Measurements from ENCODE around the gene KAZN.

The KAZN gene

DNA sequence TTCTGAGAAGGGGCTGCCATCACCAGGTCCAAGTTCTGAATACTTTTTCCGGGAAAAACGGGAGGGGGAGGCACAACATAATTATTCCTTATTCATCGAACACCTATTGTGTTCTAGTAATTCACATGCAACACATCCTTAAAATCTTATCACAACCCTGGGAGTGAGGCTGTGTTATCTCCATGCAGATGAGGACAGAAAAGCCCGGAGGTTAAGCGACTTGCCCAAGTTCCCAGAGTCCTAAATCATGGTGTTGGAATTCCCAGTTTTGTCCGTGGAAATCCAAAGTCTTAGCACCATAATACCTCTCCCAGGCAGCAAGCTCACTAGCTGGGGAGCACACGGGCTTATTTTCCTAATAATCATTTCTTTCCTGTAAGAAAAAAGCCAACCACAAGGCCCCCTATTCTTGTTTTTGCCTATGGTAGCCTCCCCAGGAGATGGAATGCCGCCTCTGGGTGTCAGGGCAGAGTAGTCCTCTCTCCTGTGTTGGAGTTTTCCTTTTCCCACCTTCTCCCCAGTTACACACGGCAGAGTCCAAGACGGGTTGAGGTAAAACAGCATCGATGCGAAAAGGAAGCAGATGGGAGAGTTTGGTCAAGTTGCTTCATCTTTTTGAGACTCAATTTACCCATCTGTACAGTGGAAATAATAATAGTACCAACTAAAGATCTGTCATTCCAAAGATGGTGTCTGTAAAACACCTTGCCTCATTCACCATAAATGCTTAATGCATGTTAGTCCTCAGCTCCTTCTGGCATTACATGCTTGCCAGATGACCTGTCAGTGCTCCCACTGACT, 327.1 kb downstream of the KAZN start:
- DNase-seq (ENCODE audit: insufficient read length, low spot score) (no peak), FAIRE-seq (no peak)
- no peak for TF ChIP-seq POLR2A (IDR thresholded peaks at IDR 0.05; ENCODE audit: low read depth, low read length)

DNA sequence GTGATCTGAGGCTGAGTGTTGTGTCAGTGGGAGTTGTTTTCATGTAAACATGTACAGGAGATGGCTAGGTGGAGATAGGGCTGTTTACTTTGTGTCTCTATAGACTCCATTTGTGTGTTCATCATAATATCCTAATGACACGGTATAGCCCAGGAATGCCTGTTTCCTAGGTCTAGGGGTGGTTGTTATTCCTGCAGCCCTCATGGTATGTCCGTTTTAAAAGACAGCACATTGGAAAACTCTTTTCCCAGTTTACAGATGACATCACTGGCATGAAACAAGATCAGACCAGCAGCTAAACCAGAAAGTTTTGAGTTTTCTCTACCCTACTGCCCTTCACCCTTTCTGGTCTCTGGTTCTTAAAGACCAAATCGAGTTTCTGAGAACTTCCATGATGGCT, 327.7 kb downstream of the KAZN start:
- DNase-seq (ENCODE audit: insufficient read length, low spot score), result no peak
- no peak for FAIRE-seq
- TF ChIP-seq POLR2A (IDR thresholded peaks at IDR 0.05; ENCODE audit: low read depth, low read length), result no peak

DNA sequence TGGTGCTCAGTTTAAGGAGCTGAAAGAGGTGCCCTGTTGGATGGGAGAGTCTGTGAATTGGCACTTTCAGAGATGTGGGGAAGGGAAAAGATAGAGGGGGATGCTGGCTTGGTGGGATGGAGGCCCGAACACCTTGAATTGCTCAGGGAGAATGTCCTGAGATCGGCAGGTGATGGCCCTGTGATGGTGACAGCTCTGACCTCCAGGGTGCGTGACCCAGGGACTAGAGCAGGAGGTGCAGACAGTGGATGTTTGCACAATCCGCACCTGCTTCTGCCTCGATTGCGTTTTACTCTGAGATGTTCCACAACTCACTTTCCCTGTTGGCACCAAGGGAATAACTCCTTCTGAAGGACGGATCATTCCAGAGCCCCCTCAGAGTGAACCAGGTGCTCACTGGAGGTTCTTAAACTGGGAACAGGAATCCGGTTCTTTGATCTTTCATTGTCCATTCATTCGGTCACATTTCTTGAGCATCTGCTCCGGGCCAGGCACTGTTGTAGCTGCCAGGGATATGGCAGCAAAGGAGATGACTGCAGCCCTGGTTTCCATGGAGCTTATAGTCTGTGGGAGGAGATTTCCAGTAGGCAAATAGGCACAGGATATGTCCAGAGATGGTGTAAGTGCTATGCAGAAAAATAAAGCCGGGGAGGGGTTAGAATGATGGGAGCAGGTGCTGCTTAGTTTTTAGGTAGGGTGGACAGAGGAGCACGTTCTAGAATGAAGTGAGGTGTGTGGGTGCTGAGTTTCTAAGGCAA, 328.5 kb downstream of the KAZN start:
- DNase-seq (ENCODE audit: insufficient read length, low spot score), result no peak
- no peak for TF ChIP-seq POLR2A (IDR thresholded peaks at IDR 0.05; ENCODE audit: low read depth, low read length)
- FAIRE-seq, result no peak

DNA sequence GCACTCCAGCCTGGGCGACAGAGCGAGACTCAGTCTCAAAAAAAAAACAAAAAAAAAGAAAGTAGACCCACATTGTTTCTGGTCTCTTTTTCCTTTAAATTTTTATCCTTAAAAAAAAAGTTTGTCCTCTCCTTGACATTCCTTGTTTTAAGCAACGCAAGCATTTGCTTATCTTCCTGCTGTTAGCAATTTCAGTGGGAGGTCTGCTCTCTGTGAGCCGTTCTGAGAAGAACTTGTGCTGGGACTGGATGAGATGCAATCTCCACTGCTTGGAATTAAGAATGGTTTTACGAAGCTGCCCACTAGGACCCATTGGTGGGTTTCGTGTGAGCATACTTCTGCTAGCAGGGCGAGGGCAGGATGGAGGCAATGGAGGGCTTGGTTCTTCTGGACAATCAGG, 329.9 kb downstream of the KAZN start:
- no peak for TF ChIP-seq POLR2A (IDR thresholded peaks at IDR 0.05; ENCODE audit: low read depth, low read length)
- DNase-seq (ENCODE audit: insufficient read length, low spot score) (no peak), FAIRE-seq (no peak)

DNA sequence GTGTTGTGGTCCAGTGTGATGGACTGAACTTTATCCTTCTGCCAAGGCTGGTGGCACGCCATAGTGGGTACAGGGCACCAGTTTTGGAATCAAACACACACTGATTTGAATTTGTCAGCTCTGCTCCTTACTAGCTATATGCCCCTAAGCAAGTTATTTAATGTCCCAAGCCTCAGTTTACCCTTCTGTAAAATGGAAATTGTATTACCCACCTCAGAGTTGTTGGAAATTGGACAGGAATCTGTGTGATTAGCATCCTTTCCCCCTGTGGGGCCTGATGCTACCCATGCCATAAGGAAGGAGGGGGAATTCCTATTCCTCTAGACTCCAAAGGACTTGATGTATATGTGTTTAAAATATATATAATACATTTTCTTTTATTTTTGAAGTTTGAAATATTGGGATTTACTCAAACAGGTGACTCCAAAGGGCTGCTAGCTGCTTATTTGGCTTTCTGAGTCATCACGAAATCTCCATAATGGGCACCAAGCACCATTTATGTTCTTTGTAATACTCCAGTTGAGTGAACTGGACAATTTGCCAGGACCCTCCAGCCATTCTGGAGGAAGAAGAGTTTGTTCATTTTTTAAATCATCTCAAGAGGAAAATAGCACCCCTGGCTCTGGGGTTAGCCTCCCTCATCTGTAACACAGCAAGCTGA, 330.5 kb downstream of the KAZN start:
- no peak for TF ChIP-seq POLR2A (IDR thresholded peaks at IDR 0.05; ENCODE audit: low read depth, low read length)
- no peak for DNase-seq (ENCODE audit: insufficient read length, low spot score)
- FAIRE-seq, result no peak

DNA sequence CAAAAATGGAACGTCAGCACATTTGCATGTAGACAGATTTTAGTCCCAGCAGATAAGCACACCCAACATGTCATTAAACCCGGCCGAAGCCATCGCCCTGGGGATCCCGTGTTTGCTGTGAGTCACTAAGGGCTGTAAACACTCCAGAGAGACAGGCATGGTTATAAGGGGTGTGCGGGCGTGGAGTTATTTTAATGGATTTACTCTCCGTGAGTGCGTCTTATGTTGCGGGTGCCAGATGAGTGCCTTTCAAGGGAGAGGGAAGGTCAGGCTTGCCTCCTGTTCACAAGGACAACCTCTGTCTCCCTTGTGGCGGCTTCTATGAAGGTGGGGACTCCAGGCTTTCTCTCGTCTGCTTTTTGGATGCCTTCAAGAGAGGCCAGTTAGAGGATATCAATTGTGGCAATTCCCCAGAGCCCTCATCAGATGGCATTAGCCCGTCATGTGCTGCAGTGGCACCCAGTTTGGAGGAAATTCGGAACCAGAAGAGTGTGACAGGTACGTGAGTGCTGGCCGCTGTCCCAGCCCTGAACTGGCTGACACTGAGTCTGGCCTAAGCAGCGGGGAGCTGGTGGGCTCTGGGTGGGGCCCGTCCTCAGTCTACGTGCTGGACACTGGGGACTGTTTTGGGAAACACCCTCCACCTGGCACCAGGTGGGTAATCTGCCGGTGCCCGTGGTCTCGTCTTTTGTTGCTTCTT, 331.2 kb downstream of the KAZN start:
- no peak for TF ChIP-seq POLR2A (IDR thresholded peaks at IDR 0.05; ENCODE audit: low read depth, low read length)
- DNase-seq (ENCODE audit: insufficient read length, low spot score) (no peak), FAIRE-seq (no peak)

DNA sequence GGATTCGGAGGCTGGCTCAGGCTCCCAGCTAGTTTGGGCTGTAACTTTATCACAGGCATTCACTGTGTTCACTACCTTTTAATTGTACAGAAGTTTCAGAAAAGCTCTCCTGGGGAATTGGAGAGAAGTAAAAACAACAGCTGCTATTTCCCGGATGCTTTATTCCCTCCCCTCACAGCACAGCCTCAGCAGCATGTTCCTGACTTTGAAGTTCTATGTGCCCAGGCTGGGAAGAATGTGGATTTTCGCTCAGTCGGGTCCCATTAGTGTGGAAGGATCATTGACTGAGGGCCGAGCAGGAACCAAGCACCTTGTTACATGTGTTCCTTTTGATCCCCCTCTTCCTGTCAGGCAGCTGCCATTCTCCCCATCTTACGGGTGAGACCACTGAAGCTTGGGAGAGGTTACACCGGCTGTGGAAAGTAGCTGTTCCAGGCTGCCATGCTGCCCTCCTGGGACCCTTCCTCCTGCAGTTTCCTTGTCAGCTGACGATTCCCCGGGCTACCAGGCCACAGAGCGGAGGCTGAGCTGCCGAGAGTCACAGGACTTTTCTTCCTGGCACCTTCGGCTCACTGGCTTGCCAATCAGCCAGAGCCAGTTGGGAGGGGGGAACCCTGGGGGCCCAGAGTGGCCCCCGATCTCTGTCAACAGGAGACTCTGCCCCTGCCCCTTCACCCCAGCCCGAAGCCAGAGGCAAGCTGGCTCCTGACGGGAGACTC, 331.9 kb downstream of the KAZN start:
- FAIRE-seq, result no peak
- TF ChIP-seq POLR2A (IDR thresholded peaks at IDR 0.05; ENCODE audit: low read depth, low read length), result no peak

DNA sequence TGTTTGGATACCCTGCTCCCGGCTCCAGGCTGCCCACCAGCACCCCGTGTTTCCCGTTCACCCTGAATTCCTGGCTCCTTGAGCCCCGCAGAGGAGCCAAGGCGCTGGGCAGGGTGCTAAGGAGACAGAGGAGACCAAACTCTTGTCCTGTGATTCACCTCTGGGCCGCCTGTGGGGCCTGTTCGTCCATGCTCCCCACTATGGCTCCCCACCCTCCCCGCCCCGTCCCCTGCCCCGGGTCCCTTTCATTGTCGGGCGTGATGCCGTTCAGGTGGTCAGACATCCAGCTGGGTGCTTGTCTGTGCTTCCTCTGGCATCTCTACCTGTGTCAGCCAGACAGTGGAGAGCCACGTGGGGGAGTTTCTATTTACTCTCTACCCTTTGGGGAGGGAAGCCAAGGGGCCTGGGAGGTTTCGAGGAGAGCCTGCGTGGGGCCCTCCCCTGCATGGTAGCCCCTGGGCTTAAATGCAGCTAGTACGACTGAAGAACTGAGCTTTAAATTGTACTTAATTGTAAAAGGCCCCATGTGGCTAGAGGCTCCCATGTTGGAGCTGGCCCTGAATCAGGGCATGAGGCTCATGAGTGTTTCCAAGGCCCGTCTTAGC, 333.7 kb downstream of the KAZN start:
- TF ChIP-seq POLR2A (IDR thresholded peaks at IDR 0.05; ENCODE audit: low read depth, low read length), result no peak
- no peak for DNase-seq (ENCODE audit: insufficient read length, low spot score)
- no peak for FAIRE-seq

More for the DNA sequence above, 331.9 kb downstream of the KAZN start:
- DNase-seq (ENCODE audit: insufficient read length, low spot score), result no peak

DNA sequence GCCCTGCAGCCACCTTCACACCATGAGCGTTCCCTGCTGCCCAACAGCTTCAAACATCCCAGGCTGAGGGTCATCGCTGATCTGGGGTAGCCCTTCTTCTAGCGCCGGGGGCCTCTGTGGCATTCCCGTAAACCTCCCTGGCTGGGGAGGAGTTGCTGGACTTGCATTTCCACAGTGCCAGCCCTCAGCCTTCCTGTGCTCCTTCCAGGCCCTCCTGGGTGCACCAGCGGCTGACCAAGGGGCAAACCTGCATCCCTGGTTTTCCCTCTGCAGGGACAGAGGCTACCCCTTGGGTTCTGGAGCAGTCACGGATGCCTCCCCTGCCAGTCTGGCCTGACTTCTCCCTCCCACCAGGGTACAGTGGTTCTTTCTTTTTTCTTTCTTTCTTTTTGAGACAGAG, 336.4 kb downstream of the KAZN start:
- no peak for FAIRE-seq
- no peak for TF ChIP-seq POLR2A (IDR thresholded peaks at IDR 0.05; ENCODE audit: low read depth, low read length)
- no peak for DNase-seq (ENCODE audit: insufficient read length, low spot score)

DNA sequence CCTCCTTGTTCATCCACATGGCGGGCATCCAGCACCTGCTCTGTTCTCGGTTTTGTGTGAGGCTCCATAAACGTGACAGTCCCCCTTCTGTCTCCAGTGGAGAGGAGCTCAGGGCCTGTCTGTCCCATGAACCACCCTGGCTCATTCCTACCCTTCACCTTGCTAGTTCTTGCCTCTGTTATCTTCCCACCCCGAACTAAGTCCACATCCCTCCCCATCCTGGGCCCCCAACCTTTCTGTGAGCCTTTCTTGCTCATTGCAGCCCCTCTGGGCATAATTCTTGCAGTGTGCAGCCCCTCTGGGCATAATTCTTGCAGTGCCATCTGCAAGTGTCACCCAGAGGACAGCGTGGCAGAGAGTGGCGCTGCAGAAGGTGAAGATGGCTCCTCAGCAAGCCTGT, 338.3 kb downstream of the KAZN start:
- FAIRE-seq (no peak), DNase-seq (ENCODE audit: insufficient read length, low spot score) (no peak)
- TF ChIP-seq POLR2A (IDR thresholded peaks at IDR 0.05; ENCODE audit: low read depth, low read length), result no peak

DNA sequence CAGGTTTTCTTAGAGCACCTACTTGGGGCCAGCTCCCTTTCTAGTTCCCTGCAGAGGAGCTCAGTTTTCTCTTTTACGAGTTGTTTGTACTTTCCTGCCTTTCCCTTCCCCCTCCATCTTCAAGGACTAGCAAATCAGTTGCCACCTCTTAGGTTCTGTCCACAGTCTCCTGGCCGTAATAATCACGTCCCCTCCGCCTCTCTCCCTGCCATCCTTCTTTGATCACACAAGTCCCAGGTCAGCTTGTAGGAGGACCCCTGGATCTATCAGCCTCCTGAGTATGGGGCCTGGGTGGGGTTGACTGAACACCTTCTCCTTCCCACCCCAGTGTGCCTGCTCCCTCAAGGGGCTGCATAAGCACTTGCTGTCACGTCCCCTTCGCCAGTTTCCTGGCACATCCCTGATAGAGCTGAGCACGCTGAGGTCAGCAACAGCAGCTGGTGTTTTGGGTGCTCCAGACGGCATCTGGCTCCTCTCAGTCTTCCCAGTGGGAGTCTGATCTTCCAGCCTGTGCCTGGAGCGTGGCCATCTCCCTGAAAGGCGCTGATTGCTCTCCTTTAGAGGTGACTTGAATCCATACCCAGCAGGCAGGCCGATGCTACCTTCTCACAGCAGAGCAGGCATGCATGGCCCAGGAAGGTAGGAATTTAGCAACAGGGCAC, 338.9 kb downstream of the KAZN start:
- DNase-seq (ENCODE audit: insufficient read length, low spot score) (no peak), FAIRE-seq (no peak)
- no peak for TF ChIP-seq POLR2A (IDR thresholded peaks at IDR 0.05; ENCODE audit: low read depth, low read length)

DNA sequence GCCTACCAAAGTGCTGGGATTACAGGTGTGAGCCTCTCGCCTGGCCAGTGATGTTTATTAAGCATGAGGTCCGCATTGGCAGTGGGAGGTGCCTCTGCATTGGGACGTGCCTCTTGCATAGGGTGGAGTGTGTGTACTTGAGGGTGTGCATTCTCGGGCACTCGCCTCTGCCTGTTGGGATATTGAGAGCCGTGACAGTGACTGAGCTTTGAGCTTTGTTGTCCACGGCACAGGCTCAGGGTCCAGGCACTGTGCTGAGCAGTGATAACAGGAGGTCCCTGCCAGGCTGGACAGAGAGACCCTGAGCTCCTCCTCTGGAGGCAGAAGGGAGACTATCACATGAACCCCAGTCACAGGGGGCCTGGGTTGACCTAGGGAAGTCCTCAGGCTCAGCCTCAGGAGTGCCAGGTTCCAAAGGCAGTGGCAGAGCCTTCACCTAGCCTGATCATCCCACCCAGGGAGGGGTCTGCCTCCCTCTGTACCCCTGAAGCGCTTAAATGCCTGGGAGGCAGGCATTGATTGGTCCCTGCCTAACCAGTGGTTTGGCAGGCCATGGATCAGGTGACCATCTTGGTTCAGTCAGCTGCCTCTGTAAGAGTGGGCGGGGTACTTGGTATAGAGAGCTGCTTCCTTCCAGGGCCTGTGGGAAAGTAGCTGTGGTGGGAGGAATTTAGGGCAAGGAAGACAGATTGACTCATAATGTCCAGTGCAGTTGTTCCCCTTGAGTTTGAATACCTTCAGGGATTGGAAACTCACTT, 341.2 kb downstream of the KAZN start:
- TF ChIP-seq POLR2A (IDR thresholded peaks at IDR 0.05; ENCODE audit: low read depth, low read length), result no peak
- DNase-seq (ENCODE audit: insufficient read length, low spot score) (peak; percentile 61), FAIRE-seq (peak; percentile 23)

Measured in H54 (cell line).